TTC549 (cell line): ENCODE measurements around the gene MYOZ2.

Experiments used
- FAIRE-seq: peaks from 2 replicates; lab custom pipeline; 2012; peaks lifted over from hg19 to GRCh38; lab: Jason Lieb, UNC

Gene MYOZ2

DNA sequence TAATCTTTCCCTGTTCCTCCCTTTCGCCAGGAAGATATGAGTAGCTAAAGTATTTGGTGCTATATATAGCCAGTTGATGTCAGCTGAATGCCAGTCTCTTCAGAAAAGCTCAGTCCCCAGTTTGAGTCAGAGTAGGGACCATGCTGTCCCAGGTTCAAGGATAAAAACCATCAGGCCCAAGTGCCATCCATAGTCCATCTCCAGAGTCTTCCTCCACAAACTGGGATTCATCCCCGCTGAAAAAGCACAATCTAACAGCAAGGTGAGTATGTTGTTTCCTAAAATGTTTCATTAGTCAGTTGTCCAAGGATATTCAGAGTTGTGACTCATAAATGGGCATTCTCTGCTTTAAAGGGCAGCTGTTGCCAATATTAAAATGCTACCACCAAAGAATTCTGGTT is at the start of gene MYOZ2:
TSS of gene MYOZ2 (plus strand) at position 112 of the 401 bp plus-strand sequence. CDS start 694 bp downstream, outside the sequence.
- no peak for FAIRE-seq

DNA sequence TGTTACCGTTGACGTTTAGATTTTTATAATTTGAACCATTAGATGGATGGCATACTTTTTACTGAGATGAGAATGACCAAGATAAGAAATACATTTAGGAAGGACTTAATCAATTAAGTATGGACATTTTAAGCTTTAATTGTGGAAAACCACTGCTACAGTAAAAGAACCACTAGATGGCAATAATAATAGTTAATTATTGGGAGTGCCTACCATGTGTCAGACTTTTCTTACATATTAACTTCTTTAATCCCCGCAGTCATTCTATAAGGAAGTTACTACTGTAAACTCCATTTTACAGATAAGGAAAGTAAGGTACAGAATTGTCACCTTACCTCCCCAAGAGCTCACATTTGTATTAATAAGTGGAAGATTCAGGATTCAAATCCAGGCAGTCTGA is 48.5 kb upstream of the MYOZ2 start:
- no peak for FAIRE-seq

DNA sequence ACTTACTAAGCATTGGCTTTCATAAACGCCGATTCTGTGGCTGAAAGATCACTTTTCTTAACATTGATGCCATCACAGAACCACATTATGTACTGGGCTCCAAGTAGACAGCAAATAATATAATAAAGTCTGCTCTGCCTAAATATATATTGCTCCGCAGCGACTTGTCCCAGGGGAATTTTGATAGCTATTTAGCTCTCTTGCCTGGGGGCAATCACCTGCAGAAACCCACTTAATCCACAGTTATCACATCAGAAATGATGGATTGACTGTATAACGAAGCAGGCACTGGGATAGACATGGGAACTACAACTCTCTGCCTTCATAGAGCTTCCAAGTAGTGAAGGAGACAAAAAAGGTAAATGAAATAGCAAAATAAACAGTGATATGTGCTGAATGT is 48.0 kb upstream of the MYOZ2 start:
- FAIRE-seq = no peak

DNA sequence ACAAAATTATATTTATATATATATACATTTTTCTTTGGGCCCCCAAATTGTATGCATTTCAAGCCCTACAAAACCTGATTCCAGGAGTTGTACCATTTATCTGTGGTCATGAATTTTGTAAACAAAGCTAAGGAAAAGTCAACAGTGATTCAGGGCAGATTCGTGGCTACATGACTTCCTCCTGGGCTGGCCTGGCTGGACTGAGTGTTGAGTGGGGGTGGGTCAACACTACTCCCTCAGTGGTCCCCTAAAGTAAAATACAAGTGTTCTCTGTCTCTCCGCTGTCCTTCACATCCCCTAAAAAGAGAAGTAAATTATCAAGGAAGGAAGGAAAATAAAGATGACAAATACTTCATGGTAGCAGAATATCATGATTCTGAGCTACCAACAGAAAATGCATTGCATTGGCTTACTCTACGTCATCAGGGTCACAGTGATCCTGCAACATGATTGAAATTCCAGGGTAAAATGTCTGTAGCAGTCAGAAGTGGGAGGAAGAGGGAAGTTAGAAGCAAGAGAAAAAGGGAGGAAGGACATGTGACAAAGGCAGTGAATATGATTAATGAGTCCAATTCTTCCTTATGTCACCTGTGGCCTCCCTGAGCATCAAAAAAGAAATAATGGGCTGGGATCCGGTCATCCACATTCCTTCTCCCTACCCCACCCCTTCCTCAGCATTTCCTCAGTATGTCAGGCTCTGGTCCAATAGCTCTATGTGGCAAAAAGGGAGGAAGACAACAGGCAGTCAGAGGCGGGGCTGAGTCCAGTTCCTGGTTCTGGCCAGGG is 42.4 kb upstream of the MYOZ2 start:
- no peak for FAIRE-seq

DNA sequence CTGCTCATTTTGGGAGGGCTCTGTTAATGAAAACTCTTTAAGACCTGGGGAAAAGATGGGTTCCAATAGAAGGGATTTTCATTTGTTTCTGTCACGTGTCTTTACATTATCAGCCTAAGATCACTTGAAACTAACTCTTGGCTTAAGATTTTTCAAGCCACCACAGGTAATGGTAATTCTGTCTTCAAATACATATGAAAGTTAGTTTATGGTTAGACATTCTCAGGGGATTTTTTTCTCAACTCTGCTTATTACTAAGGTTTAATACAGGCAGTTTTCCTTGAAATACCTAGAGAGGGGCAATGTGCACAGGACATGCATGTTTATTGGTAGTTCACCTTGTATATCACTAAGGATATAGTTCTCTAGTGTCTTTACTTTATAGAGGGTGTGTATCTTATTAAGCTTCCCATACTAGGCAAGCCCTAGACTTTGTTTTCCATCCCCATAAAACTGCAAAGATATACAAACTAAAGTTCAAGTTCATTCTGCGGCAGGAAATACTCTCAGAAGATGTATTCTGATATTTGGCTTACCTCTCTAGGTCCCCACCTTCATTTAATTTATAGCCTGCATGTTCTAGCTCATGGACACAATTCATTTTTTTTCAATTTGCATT is 38.2 kb upstream of the MYOZ2 start:
- no peak for FAIRE-seq

DNA sequence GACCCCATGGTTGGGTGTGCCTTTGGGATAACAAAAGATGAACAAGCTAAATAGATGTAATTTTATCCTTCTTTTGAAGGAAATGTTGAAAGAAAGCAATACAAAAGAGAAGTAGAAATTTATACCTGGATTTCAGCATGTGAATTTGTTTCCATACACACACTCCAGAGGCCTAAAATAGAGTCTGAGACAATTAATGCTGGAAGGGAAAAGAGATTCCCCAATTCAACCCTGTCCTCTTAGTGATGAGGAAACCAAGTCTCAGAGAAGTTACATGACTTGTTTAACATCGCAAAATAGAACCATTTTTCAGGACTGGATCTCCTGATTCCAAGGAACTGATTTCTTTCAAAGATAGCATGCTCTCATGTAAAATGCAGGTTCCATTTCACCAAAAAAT is 37.3 kb upstream of the MYOZ2 start:
- FAIRE-seq = no peak

DNA sequence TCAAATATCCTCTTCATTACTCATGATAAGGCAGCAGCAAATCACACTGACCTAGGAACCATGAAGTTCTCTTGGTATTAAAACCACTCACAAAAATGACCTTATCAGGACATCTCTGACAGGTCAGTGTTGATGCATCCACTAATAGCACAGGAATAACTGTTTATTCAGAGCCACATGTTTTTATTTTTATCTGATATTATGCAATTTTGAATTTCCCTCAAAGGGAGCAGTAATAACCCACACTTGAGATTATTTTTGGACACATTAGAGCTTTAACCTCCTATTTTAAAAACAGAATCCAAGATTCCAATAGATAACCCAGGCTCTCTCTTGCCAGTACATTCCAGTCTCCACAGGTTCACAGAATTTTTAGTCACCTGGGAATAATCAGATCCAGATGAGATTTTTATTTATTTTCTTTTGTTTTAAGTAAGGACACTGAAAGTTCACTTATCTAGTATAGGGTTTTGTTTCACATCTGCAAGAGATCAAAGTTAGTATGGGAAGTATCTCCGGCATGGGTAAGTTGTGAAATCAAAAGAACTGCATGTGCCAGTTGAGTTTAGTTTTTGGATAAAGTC is 36.3 kb upstream of the MYOZ2 start:
- FAIRE-seq = no peak

DNA sequence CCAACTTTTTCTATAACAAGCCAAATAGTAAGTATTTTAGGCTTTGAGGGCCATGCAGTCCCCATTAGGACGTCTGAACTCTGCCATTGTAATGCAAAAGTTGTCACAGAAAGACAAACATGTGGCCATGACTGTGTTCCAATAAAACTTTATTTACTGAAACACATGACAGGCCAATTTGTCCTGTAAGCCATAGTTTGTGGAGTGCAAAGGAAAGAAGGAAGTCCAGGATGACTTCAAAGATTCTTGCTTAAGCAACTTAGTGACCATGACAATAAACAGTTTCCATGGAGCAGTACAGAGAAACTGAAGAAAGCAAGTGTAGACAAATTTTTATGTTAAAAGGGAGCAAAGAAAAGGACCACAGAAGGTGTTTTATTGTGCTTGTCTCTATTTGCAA is 35.0 kb upstream of the MYOZ2 start:
- no peak for FAIRE-seq

DNA sequence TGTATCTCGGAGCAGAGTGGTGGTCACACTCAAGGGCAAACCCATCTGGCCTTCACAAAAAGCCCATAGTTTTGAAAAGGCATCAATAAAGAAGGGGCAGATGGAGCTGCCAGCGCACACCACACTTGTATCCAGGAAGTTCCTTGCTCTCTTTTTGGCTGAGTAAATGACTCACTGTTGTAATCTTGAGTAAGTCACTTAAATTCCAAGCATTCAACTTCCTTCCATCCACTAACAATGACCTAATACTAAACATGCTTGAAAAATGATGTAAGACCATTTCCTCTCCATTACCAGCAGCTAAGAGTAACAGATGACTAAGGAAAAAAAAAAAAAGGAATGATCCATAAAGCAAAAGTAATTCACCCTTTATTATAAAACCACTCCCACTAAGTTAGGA is 32.4 kb upstream of the MYOZ2 start:
- FAIRE-seq = no peak

DNA sequence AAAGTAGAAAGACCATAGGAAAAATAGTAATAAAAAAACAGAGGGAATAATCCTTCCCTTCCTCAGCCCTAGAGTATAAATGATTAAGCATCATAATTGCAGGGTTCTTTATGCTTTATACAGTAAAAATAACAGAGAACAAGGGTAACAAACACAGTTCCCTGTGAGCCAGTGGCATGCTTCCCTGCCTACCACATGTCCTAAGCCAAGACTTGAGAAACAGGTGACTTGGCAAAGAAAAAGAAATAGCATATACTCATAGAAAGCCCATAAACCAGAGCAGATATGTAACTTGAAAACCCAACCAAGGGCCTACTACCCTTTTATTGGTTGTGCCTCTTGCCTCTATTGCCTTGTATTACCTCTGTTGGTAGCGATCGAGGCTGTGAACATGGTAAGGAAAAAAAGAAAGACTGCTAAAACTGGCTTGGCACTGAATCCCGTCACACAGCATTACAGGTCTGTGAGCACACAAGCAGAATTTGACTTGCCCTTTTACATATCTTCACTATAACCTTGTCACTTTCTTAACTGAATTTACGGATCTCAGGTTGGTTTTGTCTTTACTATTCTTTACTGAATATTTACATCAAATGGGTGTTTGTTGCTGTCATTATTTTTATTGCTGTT is 30.9 kb upstream of the MYOZ2 start:
- FAIRE-seq = no peak

DNA sequence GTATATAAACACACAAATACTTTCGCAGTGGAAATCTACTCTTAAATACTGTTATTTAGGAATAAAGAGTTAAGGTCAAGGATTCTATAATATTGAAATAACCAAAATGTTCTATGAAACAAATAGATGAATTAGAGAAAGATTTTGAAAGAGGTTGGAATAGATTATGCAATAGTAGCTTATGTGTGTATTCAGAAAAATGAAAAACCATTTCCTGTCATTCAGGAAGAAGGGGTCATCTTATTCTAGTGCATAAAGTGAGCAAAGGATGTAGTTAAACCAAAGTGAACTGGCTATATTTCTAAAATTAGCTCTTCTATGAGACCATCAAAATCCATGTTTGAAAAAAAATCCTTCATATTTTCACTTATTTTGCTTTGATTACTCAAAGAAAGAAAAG is 30.0 kb upstream of the MYOZ2 start:
- FAIRE-seq = no peak

DNA sequence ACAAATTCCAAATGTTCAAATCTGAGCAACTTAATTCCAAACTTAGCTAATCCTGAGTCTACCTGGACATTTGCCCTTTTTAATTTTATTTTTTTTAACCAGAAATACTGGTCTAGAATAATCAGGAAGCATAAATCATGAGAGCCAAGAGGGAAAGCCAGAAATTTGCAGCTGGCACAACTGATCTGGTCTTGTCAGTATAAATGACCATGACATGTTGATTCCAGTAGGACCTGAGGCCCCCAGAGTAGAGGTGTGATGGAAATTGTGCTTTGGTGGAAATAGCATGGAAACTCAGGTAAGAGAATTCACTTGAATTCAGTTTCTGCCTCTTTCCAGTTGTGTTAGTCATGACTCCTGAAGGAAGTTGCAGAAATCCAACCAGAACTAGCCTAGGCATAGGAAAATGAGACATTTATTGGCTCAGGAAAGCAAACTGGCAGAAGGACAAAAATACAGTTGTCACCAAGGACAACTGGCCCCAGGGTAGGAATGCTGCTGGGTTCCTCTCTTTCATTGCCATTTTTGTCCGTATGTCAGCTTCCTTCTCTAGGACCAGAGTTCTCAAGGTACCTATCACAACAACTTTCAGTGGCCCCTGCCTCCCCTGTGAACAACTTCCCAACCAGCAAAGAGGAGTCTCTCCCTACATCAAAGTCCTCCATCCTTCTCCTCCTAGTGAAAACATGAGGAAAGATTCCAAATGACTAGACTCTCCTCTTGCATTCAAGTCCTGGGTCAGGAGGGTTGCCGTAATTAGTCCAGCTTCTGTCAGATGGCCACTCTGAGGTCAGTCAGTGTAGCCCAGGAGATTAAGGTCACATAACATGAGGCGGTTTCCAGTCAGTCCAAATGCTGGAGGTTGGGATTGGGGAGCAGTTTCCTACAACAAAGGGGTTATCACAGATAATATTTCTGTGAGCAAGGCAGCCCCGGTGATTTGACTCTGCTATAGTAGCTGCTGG is 29.3 kb upstream of the MYOZ2 start:
- no peak for FAIRE-seq

DNA sequence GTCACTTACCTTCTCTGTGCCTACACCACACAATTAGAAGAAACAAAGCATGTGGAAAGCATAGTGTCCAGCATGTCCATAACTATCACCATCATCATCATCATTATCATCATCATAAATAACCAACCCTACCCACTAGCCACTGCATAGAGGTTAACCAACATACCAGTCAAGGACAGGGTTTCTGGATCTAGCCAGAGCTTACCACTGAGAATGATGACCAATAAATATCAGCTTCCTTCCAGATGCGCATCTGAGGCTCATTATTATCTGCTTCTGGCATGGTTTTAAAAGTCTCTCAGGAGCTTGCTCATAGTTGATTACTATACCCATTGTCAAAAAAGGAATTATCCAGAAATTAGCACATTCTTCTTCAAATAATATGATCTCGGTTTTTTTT is 25.5 kb upstream of the MYOZ2 start:
- FAIRE-seq = no peak

DNA sequence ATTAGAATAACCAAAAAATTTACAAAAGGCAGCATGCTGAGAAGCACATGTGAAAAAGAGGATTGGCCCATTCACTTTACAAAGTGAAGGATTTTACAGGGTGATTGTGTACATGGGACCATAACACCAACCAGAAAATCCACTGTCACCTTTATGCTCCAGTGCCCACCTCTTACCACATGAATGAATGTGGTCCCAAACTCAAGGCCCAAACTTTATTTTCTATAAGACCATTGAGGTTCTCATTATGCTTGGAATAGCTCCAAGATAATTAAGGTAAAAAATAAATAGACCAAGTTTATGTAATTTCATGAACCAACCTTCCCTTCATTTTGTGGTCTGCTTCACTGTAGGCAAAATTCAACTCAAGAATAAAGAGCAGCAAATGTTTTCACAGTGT is 24.3 kb upstream of the MYOZ2 start:
- FAIRE-seq = no peak

DNA sequence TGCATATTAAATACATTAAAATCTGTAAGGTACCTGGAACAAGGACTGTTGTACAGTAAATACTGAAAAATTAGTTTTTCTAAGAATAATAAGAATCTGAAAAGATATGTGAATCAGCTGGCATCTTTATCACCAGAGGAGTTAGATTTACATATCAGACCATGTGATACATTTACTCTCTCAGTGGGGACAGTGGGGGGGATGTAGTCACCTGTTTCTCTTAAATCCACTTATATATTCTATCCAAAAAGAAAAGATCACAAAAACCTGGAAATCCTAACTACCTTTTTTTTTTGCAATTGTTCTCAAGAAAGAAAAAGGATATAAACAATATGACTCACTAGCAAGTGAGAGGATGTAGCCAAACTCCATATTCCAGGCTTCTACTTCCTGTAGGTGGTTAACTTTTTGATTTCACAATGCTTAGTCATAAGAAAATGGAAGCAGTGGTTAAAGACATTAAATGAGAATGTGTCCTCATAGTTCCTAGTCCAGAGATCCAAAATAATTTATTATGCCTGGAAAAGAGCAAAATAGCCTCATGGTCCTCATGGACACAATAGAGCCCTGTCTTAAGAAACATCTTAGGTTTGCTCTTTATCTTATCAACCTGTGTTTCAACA is 22.5 kb upstream of the MYOZ2 start:
- no peak for FAIRE-seq

DNA sequence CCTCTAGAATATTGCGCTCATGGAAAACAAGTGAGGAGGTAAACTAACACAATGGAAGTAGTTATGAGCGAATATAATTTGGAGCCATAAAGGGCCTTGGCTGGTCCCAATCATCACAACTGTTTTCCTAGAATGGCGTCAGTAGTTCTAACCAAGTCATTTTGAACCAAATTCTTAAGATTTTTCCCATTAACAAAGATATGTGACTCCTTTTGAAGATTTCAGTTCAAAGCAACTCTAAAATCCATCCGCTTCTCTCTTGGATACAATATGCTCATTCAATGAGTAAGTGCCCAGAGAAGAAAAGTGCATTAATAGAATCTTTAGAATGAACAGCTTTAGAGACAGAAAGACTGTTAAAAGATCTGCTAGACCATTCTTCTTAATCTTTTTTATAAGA is 19.6 kb upstream of the MYOZ2 start:
- no peak for FAIRE-seq

DNA sequence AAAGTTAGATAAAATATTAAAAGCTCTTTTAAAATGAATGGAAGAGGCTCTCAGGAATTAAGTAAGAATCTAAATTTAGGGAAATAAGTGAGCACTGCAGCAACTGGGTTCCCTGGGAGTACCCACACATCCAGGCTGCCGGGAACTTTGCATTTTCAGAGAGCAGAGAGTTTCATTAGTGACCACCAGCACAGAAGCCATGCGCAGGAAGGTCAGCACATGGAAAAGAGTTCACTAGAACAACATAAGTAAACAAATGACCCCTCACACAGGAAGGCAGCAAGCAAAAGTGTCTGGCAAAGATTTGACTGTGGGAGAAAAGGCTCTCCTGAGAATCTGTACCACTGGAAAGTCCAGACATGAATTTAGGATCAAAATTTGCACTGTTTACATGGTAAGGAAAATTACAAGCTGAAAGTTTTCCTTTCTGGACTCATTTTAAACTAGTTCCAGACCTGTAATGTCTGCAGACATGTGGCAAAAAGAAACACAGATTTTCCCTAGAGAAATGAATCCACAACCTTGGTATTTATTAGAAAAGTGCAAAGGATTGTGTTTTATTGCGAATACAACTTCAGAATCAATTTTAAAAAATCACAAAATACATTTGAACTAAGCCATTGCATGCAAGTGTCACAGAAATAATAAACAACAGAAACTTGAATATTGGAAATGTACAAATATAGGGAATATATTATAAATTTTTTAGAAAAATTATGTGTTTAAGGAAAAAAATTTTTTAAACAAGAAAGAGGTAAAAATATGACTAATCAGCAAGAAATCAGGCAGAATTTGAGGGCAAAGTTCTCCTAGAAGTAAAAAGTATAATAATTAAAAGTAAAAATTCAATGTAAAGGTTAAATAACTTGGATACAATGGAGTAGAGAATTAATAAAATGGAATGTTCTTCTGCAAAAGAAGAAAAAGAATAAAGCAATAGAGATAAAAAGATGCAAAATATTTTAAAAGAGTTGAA is 18.4 kb upstream of the MYOZ2 start:
- FAIRE-seq = no peak

DNA sequence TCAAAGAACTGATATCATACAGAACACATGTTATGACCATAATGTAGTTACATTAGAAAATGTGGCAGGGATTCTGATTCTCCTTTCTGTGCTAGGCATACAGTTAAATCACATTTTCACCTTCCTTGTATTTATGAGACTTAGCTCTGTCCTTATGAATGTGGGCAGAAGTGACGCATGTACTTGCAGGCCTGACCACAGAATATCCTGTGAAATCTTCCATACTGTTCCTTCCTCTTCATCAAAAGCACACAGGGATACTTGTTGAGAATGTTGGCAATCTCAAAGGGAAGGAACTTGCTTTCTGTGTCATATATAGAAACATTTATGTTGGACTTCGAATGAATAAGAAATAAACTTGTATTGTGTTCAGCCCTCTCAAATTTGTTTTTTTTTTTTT is 17.2 kb upstream of the MYOZ2 start:
- no peak for FAIRE-seq

DNA sequence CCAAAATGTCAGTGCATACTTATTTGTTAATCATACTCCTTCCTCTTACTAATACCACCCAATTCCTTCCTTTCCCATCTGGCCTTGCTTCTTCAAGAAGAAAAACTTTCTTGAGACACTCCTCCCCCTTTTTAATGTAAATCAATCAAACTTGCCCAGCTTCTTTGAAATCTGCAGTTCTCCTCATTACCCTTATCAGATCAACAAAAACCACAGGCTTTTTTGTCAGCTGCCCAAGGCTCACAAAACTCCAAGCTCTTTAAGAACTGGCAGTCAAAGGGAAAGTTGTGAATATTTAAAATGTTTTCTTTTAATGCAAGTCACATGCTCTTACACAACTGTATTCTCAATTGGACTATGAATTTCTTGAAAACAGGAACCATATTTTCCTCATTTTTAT is 11.3 kb upstream of the MYOZ2 start:
- no peak for FAIRE-seq

DNA sequence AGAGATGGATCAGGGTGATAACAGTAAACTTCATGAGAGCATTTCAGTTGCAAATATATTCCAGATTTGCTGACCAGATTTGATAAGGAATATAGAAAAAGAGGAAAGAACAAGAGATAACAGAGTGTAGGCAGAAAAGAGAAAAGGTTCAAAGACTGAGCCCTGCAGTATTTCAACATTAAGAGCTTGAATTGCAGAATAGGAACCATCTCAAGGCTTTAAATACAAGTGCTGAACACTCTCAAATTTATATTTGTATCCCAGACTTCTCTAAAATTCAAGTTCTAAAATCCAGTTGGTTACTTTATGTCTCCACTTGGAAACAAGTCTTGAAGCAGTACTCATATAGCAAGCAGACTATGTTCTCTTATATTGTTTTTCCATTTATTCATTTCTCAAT is 9.7 kb upstream of the MYOZ2 start:
- FAIRE-seq = no peak
